IgD-negative memory B cell (primary cell): ENCODE data around the gene FAM168B. TPM values are rescaled to one million over a fixed set of nuclear protein-coding genes. Genes with fewer than 3 reads are reported as not detected.

ENCODE experiments used
- H3K27ac Mint-ChIP-seq, 3 donors: one replicate each; pipeline ENCODE4 v1.8.0; 2020 to 2022; ENCODE audit warnings: mild to moderate bottlenecking in 3 of 3, mixed read lengths in 3 of 3, moderate library complexity in 1 of 3
- H3K27me3 Mint-ChIP-seq: one replicate; pipeline ENCODE4 v1.8.0; 2021; ENCODE audit warnings: mixed read lengths
- H3K36me3 Mint-ChIP-seq: one replicate; pipeline ENCODE4 v1.8.0; 2020; ENCODE audit warnings: mild to moderate bottlenecking, mixed read lengths
- H3K4me1 Mint-ChIP-seq, 3 donors: one replicate each; pipeline ENCODE4 v1.8.0; 2020 to 2022; ENCODE audit warnings: mixed read lengths in 3 of 3, mild to moderate bottlenecking in 1 of 3
- H3K4me3 Mint-ChIP-seq, 4 donors: one replicate each; pipeline ENCODE4 v1.8.0; 2020 to 2022; ENCODE audit warnings: mild to moderate bottlenecking in 4 of 4, mixed read lengths in 4 of 4, moderate library complexity in 3 of 4
- H3K9me3 Mint-ChIP-seq, 3 donors: one replicate each; pipeline ENCODE4 v1.8.0; 2020 to 2021; ENCODE audit warnings: mixed read lengths in 3 of 3, mild to moderate bottlenecking in 1 of 3
- polyA plus RNA-seq: library from polyadenylated mRNA; unstranded; fragments of 300-500 nt; fragmentation: Illumina TruSeq; gene quantifications from one replicate; pipeline ENCODE4 v1.2.3, GENCODE V29; 2021

FAM168B gene
- polyA plus RNA-seq, 1 donor from 2014 or later, result 32.0 TPM

DNA sequence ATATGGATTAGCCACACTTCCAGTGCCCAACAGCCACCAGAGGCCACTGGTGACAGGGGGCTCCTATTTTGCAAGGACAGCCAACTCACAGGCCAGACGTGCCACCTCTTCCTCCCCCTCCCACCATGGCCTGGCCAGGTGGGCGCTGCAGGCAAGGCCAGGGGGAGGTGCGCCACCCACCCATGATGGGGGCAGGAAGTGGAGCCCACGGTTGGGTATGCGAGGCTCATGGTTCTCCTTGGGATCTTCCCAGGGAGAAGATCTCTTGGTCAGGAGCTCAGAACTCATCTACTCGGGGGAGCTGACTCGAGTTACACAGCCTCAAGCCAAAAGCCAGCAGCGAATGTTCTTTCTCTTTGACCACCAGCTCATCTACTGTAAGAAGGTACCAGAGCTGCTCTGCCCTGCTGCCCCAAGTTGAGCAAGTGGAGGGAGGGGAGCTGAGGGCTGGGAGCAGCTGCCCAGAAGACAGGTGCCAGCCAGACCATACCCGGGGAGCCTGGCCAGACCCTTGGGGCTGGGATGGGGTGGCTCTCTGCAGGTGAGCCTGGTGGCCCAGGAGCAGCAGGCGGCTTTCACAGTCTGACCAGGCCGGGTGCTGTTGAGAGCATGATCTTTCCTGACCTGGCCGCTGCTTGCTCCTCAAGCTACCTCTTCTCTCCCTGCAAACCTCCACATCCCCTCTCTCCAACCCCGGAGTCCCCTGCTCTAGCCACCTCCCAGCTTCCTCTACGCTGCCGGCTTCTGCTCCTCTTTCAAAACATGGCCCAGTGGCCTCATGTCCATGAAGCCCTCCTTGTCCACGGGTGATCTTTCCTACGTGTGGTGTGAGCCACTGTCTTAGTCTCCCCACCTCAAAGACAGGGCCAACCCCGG lies 49.8 kb downstream of the FAM168B start:
- H3K4me1 Mint-ChIP-seq, result peaks cover 0 to 7% (median 0%) of the 10 kb centered on the region in 3 donors
- no peaks in the 10 kb centered on the region for H3K9me3 Mint-ChIP-seq
- H3K27me3 Mint-ChIP-seq, result peaks cover 7% of the 10 kb centered on the region
- peaks cover 4% of the 10 kb centered on the region for H3K36me3 Mint-ChIP-seq
- H3K27ac Mint-ChIP-seq, result no peak overlapping the region
- no peak overlapping the region for H3K4me3 Mint-ChIP-seq

- Mint-ChIP-seq H3K27me3 (peaks cover 7% of the 10 kb centered on the region), H3K36me3 (peaks cover 2% of the 10 kb centered on the region), H3K9me3 (no peaks in the 10 kb centered on the region), H3K4me1 (peaks cover 0 to 7% (median 1%) of the 10 kb centered on the region in 3 donors), H3K27ac (no peak overlapping the region), H3K4me3 (peak overlapping the region in 1 of 4 donors; percentile 39)
Observed at GRCh38 chr2:131042148-131042775, 51.0 kb downstream of the FAM168B start.

DNA sequence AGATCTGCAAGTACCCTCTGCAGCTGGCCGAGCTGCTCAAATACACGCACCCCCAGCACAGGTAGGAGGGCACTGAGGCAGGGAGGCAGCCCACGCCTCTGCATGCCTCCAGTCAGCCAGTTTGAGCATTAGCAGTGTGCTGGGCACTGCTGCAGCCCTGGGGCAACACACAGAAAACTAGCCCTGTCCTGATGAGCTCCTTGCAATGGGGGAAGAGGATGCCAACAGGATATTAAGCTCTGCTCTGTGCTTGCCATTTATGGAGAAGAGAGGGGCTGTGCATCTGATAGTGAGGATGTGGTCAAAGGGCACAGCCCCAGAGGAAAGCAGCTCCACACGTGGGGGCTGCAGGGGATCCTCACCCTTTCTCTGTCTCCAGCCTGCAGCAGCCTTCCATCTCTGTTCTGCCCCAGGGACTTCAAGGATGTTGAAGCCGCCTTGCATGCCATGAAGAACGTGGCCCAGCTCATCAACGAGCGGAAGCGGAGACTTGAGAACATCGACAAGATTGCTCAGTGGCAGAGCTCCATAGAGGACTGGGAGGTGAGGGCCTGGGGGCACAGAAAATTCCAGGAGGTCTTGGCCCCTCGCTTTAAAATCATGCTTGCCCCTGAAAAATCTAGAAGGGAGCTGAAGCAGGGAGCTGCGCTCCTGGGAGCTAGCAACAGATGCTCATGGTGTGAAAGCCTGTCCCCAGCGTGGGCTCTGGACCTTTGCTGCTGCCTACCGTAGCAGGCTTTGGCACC lies 51.7 kb downstream of the FAM168B start:
- Mint-ChIP-seq H3K27ac (no peak overlapping the region), H3K4me1 (peaks cover 0 to 7% (median 1%) of the 10 kb centered on the region in 3 donors), H3K27me3 (peaks cover 11% of the 10 kb centered on the region)

DNA sequence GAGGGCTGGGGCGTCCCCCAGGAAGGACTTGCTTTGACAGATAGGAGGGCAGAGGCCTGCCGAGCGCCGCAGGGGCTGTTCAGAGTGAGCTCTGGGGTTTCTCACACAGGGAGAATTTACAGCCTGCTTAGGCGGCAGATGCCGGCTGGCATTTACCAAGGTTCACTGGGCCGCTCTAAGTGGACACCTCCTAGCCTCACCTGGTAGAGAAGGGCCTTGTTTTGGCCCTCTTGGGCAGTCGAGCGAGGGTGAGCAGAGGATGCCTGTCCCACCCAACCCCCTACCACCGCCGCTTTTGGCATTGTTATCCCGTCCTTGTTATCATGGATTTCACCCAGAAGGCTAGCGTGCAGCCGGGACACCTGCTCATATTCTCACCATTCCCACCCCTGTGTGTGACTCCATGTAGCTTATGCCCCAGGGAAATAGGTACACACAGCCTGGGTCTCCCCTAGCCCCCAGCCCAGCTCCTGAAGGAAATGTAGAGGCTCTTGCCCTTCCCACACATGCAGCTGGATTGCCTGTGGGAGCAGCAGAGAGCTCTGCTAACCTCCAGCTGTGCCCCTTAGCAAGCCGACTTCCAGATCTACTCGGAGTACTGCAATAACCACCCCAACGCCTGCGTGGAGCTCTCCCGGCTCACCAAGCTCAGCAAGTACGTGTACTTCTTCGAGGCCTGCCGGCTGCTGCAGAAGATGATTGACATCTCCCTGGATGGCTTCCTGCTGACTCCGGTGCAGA lies 52.4 kb downstream of the FAM168B start:
- H3K36me3 Mint-ChIP-seq, result peaks cover 2% of the 10 kb centered on the region
- peaks cover 15% of the 10 kb centered on the region for H3K27me3 Mint-ChIP-seq
- H3K4me1 Mint-ChIP-seq, result peaks cover 0 to 7% (median 1%) of the 10 kb centered on the region in 3 donors
- H3K27ac Mint-ChIP-seq, result no peak overlapping the region
- H3K4me3 Mint-ChIP-seq, result peak overlapping the region in 3 of 4 donors; percentile 52 to 60 (median 54)
- no peaks in the 10 kb centered on the region for H3K9me3 Mint-ChIP-seq

More for the DNA sequence above, 51.7 kb downstream of the FAM168B start:
- Mint-ChIP-seq H3K9me3 (no peaks in the 10 kb centered on the region), H3K36me3 (peaks cover 2% of the 10 kb centered on the region), H3K4me3 (peak overlapping the region in 2 of 4 donors; percentile 54 to 60)

- peaks cover 19% of the 10 kb centered on the region for H3K27me3 Mint-ChIP-seq
- peaks cover 2% of the 10 kb centered on the region for H3K36me3 Mint-ChIP-seq
- no peaks in the 10 kb centered on the region for H3K9me3 Mint-ChIP-seq
- H3K27ac Mint-ChIP-seq, result no peak overlapping the region
- H3K4me3 Mint-ChIP-seq, result peak overlapping the region in 2 of 4 donors; percentile 52 to 78
- peaks cover 0 to 7% (median 1%) of the 10 kb centered on the region in 3 donors for H3K4me1 Mint-ChIP-seq
Observed at GRCh38 chr2:131039908-131040660, 53.2 kb downstream of the FAM168B start.

DNA sequence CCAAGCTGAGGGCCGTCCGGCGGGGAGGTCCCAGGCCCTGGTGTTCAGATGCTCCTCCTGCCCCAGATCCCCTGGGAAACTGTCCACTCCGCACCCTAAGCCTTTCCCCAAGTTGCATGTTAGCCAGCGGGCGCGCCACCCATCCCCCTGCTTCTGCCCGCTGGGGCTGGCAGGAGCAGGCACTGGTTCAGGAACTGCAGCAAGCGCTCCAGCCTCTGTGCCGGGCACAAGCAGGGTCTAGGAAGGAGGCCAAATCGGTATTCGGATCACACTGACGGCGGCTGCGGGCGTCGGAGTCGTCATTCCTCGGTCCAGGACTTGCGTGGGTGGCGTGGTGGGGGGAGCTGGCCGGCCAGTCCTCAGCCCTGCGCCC lies 53.7 kb downstream of the FAM168B start:
- Mint-ChIP-seq H3K9me3 (no peaks in the 10 kb centered on the region), H3K4me3 (no peak overlapping the region), H3K27me3 (peaks cover 19% of the 10 kb centered on the region), H3K4me1 (peaks cover 0 to 7% (median 1%) of the 10 kb centered on the region in 3 donors), H3K27ac (no peak overlapping the region), H3K36me3 (peaks cover 2% of the 10 kb centered on the region)

- peaks cover 0 to 7% (median 1%) of the 10 kb centered on the region in 3 donors for H3K4me1 Mint-ChIP-seq
- H3K27me3 Mint-ChIP-seq, result peaks cover 22% of the 10 kb centered on the region
- H3K36me3 Mint-ChIP-seq, result peaks cover 2% of the 10 kb centered on the region
- H3K27ac Mint-ChIP-seq, result no peak overlapping the region
- no peaks in the 10 kb centered on the region for H3K9me3 Mint-ChIP-seq
- peak overlapping the region in 1 of 4 donors; percentile 1 for H3K4me3 Mint-ChIP-seq
Observed at GRCh38 chr2:131039101-131039440, 54.2 kb downstream of the FAM168B start.

DNA sequence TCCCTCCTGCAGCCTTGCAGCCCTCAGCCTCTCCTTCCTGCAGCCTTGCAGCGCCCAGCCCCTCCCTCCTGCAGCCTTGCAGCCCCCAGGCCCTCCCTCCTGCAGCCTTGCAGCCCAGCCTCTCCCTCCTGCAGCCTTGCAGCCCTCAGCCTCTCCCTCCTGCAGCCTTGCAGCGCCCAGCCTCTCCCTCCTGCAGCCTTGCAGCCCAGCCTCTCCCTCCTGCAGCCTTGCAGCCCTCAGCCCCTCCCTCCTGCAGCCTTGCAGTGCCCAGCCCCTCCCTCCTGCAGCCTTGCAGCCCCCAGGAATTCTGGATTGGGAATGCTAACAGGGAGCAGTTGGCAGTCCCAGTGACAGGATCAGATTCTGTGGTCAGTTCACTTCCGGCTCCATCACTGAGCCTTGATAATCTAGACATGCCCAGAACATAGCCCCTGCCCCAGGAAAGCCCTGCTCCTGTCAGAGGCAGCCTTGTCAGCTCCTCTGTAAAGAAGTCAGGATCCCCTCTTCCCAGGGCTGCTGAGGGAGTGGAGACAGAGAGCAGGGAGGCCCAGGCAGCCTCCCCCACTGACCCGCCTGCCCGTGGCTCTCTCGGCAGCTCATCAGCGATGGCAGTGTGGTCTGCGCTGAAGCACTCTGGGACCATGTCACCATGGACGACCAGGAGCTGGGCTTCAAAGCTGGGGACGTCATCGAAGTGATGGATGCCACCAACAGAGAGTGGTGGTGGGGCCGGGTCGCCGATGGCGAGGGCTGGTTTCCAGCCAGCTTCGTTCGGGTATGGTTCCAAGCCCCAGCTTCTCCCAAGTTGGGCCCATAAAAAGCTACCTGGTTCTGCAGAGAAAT lies 54.8 kb downstream of the FAM168B start:
- peaks cover 2% of the 10 kb centered on the region for H3K36me3 Mint-ChIP-seq
- H3K4me3 Mint-ChIP-seq, result no peak overlapping the region
- peaks cover 0 to 7% (median 1%) of the 10 kb centered on the region in 3 donors for H3K4me1 Mint-ChIP-seq
- no peaks in the 10 kb centered on the region for H3K9me3 Mint-ChIP-seq
- no peak overlapping the region for H3K27ac Mint-ChIP-seq
- peaks cover 28% of the 10 kb centered on the region for H3K27me3 Mint-ChIP-seq

DNA sequence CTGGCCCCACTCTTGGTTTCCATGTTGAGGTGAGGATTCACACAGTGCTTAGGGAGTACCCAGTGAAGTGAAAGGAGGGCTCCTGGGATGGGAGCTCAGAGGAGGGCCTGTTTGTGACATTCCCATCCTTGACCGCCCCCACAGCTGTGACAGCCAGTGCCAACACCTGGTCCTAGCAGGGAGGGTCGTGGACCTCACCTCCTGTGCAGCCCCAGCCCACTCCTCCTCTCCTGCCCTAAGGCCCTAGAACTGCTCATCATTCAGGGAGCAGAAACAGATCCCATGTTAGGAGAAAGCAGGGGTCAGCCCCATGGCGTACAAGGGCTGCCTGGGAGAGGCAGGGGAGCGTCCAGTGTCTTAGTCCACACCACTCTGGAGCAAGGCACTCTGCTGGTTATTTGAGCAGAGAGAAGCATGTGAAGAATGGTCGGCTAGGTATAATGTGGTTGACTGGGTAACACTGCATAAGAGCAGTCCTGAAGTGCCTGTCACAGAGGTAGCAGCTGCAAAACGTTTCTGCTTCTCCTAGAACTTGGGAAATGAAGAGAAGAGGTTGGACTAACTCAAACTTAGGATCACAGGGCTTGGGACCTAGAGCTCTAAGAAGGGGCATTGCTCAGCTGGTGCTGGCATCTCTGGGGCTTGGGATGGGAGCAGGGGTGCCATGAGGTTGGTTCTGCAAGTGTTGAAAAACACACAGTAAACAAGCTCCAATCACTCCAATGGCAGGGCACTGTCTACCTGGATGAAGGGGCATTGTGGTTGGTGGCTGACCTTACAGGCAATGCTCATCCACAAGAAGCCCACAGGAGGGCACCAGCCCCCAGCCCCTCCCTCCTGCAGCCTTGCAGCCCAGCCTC lies 55.6 kb downstream of the FAM168B start:
- Mint-ChIP-seq H3K27ac (peak overlapping the region in 1 of 3 donors; percentile 14), H3K9me3 (peaks cover 0 to under 1% (median 0%) of the 10 kb centered on the region in 3 donors), H3K4me3 (no peak overlapping the region), H3K36me3 (peaks cover 2% of the 10 kb centered on the region), H3K27me3 (peaks cover 31% of the 10 kb centered on the region), H3K4me1 (peaks cover 0 to 7% (median 1%) of the 10 kb centered on the region in 3 donors)

GRCh38 chr2:131036696-131037397 lies 56.4 kb downstream of the FAM168B start:
- Mint-ChIP-seq H3K4me3 (no peak overlapping the region), H3K27me3 (peaks cover 31% of the 10 kb centered on the region), H3K4me1 (peaks cover 0 to 5% (median 1%) of the 10 kb centered on the region in 3 donors), H3K36me3 (peaks cover 2% of the 10 kb centered on the region), H3K9me3 (peaks cover 0 to 3% (median 0%) of the 10 kb centered on the region in 3 donors), H3K27ac (no peak overlapping the region)

GRCh38 chr2:131036269-131036668 lies 57.0 kb downstream of the FAM168B start:
- H3K36me3 Mint-ChIP-seq, result peaks cover 2% of the 10 kb centered on the region
- H3K9me3 Mint-ChIP-seq, result peaks cover 0 to 3% (median 0%) of the 10 kb centered on the region in 3 donors
- H3K27ac Mint-ChIP-seq, result no peak overlapping the region
- peaks cover 31% of the 10 kb centered on the region for H3K27me3 Mint-ChIP-seq
- H3K4me3 Mint-ChIP-seq, result peak overlapping the region in 1 of 4 donors; percentile 39
- peaks cover 0 to 5% (median 1%) of the 10 kb centered on the region in 3 donors for H3K4me1 Mint-ChIP-seq

DNA sequence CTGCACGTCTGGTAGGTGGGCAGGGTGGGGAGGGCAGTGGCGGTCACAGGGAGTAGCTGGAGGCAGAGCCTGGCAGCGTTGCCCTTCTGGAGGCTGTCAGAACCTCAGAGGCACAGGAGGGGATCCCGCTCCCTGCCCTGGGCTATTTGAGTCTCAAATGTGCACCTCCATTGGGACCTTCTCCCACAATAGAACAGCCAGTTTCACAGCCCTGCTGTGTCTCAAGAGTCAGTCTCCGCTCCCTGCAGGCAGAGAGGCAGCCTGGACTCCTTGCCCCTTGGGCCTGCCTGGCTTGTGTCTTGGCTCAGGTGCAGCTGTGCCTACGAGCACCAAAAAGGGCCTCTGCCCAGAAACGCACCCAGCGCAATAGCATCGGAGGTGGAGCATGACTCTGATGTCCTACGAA lies 57.4 kb downstream of the FAM168B start:
- peaks cover 28% of the 10 kb centered on the region for H3K27me3 Mint-ChIP-seq
- H3K4me3 Mint-ChIP-seq, result peak overlapping the region in 1 of 4 donors; percentile 39
- peaks cover 0 to 3% (median 0%) of the 10 kb centered on the region in 3 donors for H3K9me3 Mint-ChIP-seq
- H3K4me1 Mint-ChIP-seq, result peaks cover 0 to 1% (median 1%) of the 10 kb centered on the region in 3 donors
- H3K36me3 Mint-ChIP-seq, result peaks cover 2% of the 10 kb centered on the region
- no peak overlapping the region for H3K27ac Mint-ChIP-seq
